Caco-2 (cell line): ENCODE results near the gene NELFCD. TPM values are rescaled to one million over a fixed set of nuclear protein-coding genes. Genes with fewer than 3 reads are reported as not detected.

Source experiments
- BruUV-seq: library from RNA; stranded (reverse); fragments of 400-500 nt; replicated peaks from 2 replicates; lab custom pipeline; 2021; lab: Mats Ljungman, UMichigan
- CTCF ChIA-PET: fragments of 300-600 bp; sonication (Branson Sonifier 250); formaldehyde crosslinking; loops from one replicate; lab custom pipeline; 2022; ENCODE audit warnings: antibody characterized with exemption; lab: Charles Lee
- POLR2A ChIA-PET: fragments of 300-600 bp; sonication (Branson Sonifier 250); formaldehyde crosslinking; loops from one replicate; lab custom pipeline; 2022; ENCODE audit warnings: antibody characterized with exemption; lab: Charles Lee
- DNase-seq, 2 experiments: peaks; one replicate each; pipeline versions ENCODE4 v3.0.0 to v3.0.0-alpha.2; 2020 to 2022
- H3K27me3 ChIP-seq: replicated peaks from 2 replicates; pipeline ENCODE4 v1.6.0; 2011; ENCODE audit warnings: low read length; ENCODE audit not compliant: control insufficient read depth, insufficient read depth
- H3K36me3 ChIP-seq: 2 replicates; pipeline ENCODE4 v1.5.1; 2011; ENCODE audit warnings: low read length; ENCODE audit not compliant: control insufficient read depth, insufficient read depth
- H3K4me1 ChIP-seq: fragments of 250-450 bp; sonication (Bioruptor Pico); 2 replicates; pipeline ENCODE4 v1.5.1; 2020; ENCODE audit warnings: mild to moderate bottlenecking
- H3K4me3 ChIP-seq: 2 replicates; pipeline ENCODE4 v1.5.1; 2011; ENCODE audit warnings: low read depth, mild to moderate bottlenecking, control low read depth, low read length
- H3K9me3 ChIP-seq: fragments of 250-450 bp; sonication (Bioruptor Pico); 2 replicates; pipeline ENCODE4 v1.5.1; 2020; ENCODE audit warnings: mild to moderate bottlenecking, moderate library complexity
- H3K27ac Mint-ChIP-seq: one replicate; pipeline ENCODE4 v1.8.0; 2022; ENCODE audit warnings: mixed read lengths; ENCODE audit not compliant: unreplicated experiment
- H3K27me3 Mint-ChIP-seq: one replicate; pipeline ENCODE4 v1.8.0; 2022; ENCODE audit warnings: mixed read lengths; ENCODE audit not compliant: insufficient read depth, unreplicated experiment
- H3K36me3 Mint-ChIP-seq: one replicate; pipeline ENCODE4 v1.8.0; 2022; ENCODE audit warnings: mild to moderate bottlenecking, mixed read lengths; ENCODE audit not compliant: insufficient read depth, unreplicated experiment
- H3K4me1 Mint-ChIP-seq: one replicate; pipeline ENCODE4 v1.8.0; 2022; ENCODE audit warnings: low read depth, mixed read lengths; ENCODE audit not compliant: unreplicated experiment
- H3K4me3 Mint-ChIP-seq: one replicate; pipeline ENCODE4 v1.8.0; 2022; ENCODE audit warnings: mild to moderate bottlenecking, moderate library complexity, mixed read lengths; ENCODE audit not compliant: unreplicated experiment
- H3K9me3 Mint-ChIP-seq: one replicate; pipeline ENCODE4 v1.8.0; 2022; ENCODE audit warnings: mixed read lengths; ENCODE audit not compliant: unreplicated experiment
- intact Hi-C: fragments of 100-400 bp; cut with micrococcal nuclease; formaldehyde crosslinking; loops from one replicate; pipeline ENCODE4 v1.10.0; 2022; ENCODE audit not compliant: unreplicated experiment
- total RNA-seq: library from RNA; stranded (reverse); gene quantifications from 2 replicates; pipeline ENCODE4 v1.2.3, GENCODE V29; 2022
- TF ChIP-seq, protein P1 (sequence below), 2 experiments: fragments of 200-600 bp in 1 of 2; IDR thresholded peaks; 1 replicate in 1 of 2; 2 replicates in 1 of 2; pipeline versions ENCODE4 v1.5.1 to v1.8.0; 2011 to 2022; ENCODE audit warnings: antibody characterized with exemption in 1 of 2, control low read depth in 1 of 2, inconsistent platforms in 1 of 2, low read depth in 1 of 2, low read length in 1 of 2, mild to moderate bottlenecking in 1 of 2, moderate library complexity in 1 of 2; ENCODE audit not compliant: insufficient read depth in 1 of 2, severe bottlenecking in 1 of 2, unreplicated experiment in 1 of 2

The NELFCD gene
- total RNA-seq, 1 experiment from 2014 or later = 230 TPM

DNA sequence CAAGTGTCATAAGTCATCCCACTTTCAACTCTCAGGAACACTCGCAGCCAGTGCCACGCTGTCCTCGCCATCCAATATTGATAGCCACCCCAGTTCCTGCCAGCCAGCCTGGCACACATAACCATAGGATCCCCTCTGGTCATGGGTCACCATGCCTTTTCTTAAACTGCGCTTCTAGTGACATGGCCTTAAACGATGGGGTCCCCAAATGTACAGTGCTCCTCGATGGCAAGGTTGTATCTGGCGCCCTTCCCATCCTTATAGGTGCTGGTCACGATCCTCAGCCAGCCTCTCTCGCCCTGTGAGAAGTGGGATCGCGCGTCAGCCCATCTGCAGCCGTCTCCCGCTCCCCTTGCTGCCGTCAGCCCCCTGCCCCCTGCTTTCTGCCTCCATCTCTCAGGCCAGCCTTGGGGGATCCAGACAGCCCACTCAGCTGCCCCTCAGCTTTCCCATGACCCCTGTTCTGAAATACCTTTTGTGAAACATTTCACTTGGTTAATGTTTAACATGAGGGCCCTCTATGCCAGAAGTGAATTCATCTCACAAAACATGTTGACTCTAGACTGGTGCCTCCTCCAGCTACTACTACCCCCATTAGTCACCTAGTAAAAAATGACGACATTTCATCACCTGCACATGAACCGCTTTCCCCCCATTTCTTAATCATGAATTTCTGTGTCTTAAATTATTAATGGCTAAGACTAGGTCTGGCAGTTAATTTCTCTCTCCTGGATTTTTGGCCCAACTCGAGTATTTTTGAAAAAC, 14.6 kb downstream of the NELFCD start:
- no peaks in the 10 kb centered on the region for H3K27me3 ChIP-seq
- peaks cover 19% of the 10 kb centered on the region for H3K4me1 Mint-ChIP-seq
- H3K4me3 ChIP-seq = no peak overlapping the region
- no peaks in the 10 kb centered on the region for H3K9me3 Mint-ChIP-seq
- TF ChIP-seq, protein P1, sequence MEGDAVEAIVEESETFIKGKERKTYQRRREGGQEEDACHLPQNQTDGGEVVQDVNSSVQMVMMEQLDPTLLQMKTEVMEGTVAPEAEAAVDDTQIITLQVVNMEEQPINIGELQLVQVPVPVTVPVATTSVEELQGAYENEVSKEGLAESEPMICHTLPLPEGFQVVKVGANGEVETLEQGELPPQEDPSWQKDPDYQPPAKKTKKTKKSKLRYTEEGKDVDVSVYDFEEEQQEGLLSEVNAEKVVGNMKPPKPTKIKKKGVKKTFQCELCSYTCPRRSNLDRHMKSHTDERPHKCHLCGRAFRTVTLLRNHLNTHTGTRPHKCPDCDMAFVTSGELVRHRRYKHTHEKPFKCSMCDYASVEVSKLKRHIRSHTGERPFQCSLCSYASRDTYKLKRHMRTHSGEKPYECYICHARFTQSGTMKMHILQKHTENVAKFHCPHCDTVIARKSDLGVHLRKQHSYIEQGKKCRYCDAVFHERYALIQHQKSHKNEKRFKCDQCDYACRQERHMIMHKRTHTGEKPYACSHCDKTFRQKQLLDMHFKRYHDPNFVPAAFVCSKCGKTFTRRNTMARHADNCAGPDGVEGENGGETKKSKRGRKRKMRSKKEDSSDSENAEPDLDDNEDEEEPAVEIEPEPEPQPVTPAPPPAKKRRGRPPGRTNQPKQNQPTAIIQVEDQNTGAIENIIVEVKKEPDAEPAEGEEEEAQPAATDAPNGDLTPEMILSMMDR (IDR thresholded peaks at IDR 0.05; ENCODE audit: insufficient read depth in 1 of 2, low read depth in 1 of 2, low read length in 1 of 2, severe bottlenecking in 1 of 2, unreplicated experiment in 1 of 2) = no peak
- TSS peak; percentile 87 for BruUV-seq
- POLR2A ChIA-PET = interaction anchor here (0.6 to 1.6 kb wide), 3 partner anchors 14 to 1688 kb away, joined by 3 to 6 read pairs (median 4); partner anchors contain the start of genes ATP5F1E and NELFCD
- intact Hi-C loops = no loop called here
- peaks cover 100% of the 10 kb centered on the region for H3K36me3 Mint-ChIP-seq
- no peaks in the 10 kb centered on the region for H3K27me3 Mint-ChIP-seq
- H3K4me3 Mint-ChIP-seq = peak overlapping the region; percentile 1
- peaks cover 22% of the 10 kb centered on the region for H3K36me3 ChIP-seq
- CTCF ChIA-PET = interaction anchor here (0.5 to 1.0 kb wide), 2 partner anchors 14 to 125 kb away, joined by 3 to 5 read pairs; no protein-coding TSS in a partner anchor
- H3K27ac Mint-ChIP-seq = peak overlapping the region; percentile 38
- DNase-seq = peak in 1 of 2 experiments; percentile 68
- H3K4me1 ChIP-seq = peaks cover 15% of the 10 kb centered on the region
- H3K9me3 ChIP-seq = no peaks in the 10 kb centered on the region

- Histone ChIP-seq H3K9me3 (no peaks in the 10 kb centered on the region), H3K27me3 (no peaks in the 10 kb centered on the region), H3K36me3 (peaks cover 22% of the 10 kb centered on the region), H3K4me3 (no peak overlapping the region), H3K4me1 (peaks cover 15% of the 10 kb centered on the region)
- Mint-ChIP-seq H3K27ac (peak overlapping the region; percentile 38), H3K36me3 (peaks cover 100% of the 10 kb centered on the region), H3K27me3 (no peaks in the 10 kb centered on the region), H3K4me1 (peaks cover 19% of the 10 kb centered on the region), H3K9me3 (no peaks in the 10 kb centered on the region), H3K4me3 (peak overlapping the region; percentile 1)
- ChIA-PET POLR2A (interaction anchor here (0.6 to 0.8 kb wide), 2 partner anchors 15 to 1687 kb away, joined by 3 to 4 read pairs; partner anchors contain the start of gene NELFCD), CTCF (interaction anchor here (0.5 to 1.0 kb wide), 2 partner anchors 14 to 126 kb away, joined by 3 to 5 read pairs; no protein-coding TSS in a partner anchor)
- intact Hi-C loops = no loop called here
- no TSS peak for BruUV-seq
- DNase-seq = no peak
- TF ChIP-seq, protein P1 (IDR thresholded peaks at IDR 0.05; ENCODE audit: insufficient read depth in 1 of 2, low read depth in 1 of 2, low read length in 1 of 2, severe bottlenecking in 1 of 2, unreplicated experiment in 1 of 2) = no peak
Measured at GRCh38 chr20:58996226-58996611, 15.2 kb downstream of the NELFCD start.

DNA sequence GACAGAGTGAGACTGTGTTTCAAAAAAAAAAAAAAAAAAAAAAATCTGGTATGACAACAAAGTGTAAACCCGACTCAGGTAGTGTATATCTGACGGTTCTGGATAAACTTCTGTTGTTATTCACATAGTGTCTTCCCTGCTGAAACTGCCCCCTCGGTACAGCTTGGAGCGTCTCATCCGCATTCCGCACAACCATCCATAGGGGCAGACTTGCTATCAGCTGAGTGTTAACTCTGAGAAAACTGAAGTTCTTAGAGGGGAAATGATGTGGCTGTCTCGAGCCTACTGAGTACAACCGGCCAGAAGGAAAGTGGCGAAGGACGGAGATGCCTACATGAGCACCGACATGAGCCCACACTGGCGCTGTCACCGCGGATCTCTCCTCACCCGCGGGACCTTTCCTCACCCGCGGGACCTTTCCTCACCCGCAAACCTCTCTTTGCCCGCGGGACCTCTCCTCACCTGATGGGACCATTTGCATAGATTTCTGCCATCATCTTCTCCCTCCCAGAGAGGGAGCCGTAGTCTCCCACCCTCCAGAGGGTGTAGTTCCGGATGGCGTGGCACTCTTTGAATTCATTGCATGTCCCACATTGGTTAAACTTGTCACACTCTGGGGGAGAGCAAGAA, 16.2 kb downstream of the NELFCD start:
- POLR2A ChIA-PET = no interaction called here
- Mint-ChIP-seq H3K4me1 (peaks cover 19% of the 10 kb centered on the region), H3K27ac (no peak overlapping the region), H3K36me3 (peaks cover 100% of the 10 kb centered on the region), H3K9me3 (no peaks in the 10 kb centered on the region), H3K27me3 (no peaks in the 10 kb centered on the region), H3K4me3 (no peak overlapping the region)
- peaks cover 15% of the 10 kb centered on the region for H3K4me1 ChIP-seq
- BruUV-seq = no TSS peak
- TF ChIP-seq, protein P1 (IDR thresholded peaks at IDR 0.05; ENCODE audit: insufficient read depth in 1 of 2, low read depth in 1 of 2, low read length in 1 of 2, severe bottlenecking in 1 of 2, unreplicated experiment in 1 of 2) = no peak
- H3K9me3 ChIP-seq = no peaks in the 10 kb centered on the region
- no peaks in the 10 kb centered on the region for H3K27me3 ChIP-seq
- no peak overlapping the region for H3K4me3 ChIP-seq
- intact Hi-C loops = no loop called here
- peaks cover 27% of the 10 kb centered on the region for H3K36me3 ChIP-seq
- DNase-seq = no peak
- CTCF ChIA-PET = interaction anchor here (2.3 kb wide), 1 partner anchor 127 kb away, joined by 5 read pairs; no protein-coding TSS in a partner anchor
